Fibroblast of upper back skin (primary cell): ENCODE results near the gene TMEFF2.
"Not testable (repeated sequence)": the region's sequence is repeated elsewhere in the genome, so short reads cannot be mapped to it uniquely, and the experiment has no call there.

Experiments used
- DNase-seq: peaks from one replicate; pipeline ENCODE4 v3.0.0-alpha.2; 2013

Gene TMEFF2

DNA sequence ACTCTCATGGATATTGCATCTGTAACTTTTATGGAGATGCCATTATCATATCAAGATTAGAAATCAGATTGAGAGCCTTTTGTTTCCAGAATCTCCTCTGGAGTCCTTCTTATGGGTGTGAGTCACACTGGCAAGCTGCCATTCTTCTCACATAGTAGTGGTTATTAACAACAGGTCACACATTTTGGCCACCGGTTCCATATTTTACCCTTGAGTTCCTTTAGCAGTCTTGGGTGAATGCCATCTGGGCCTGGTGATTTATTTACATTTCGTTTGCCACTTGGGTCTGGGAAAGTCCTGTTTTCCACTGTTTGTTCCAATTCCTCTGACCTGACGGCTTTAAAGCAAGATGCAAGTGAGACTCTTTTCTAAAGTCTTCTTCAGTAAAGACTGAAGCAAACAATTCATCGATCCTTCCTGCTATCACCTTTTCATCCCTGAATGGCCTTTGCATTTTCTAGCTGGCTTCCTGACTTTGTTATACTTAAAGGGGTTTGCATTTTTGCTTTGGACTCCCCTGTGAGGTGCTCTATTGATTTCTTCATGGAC is 267.3 kb downstream of the TMEFF2 start:
- peak; percentile 87 for DNase-seq

DNA sequence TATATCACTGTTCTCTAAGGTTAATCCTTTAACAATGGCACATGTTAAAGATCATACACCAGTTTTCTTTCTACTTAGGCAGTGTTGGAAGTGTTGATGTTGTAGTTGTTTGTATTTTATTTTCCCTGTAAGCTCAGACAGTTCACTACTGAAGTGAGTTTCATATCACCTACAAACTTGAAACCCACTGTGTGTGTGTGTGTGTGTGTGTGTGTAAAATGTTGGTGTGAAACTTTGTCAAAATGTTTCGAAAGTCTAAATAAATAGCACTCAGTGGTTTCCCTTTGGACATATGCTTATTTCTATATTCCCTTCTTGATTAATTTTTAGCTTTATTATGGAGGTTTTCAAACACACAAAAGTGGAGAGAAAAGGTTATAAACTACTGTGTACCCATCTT is 268.1 kb downstream of the TMEFF2 start:
- DNase-seq: no peak

DNA sequence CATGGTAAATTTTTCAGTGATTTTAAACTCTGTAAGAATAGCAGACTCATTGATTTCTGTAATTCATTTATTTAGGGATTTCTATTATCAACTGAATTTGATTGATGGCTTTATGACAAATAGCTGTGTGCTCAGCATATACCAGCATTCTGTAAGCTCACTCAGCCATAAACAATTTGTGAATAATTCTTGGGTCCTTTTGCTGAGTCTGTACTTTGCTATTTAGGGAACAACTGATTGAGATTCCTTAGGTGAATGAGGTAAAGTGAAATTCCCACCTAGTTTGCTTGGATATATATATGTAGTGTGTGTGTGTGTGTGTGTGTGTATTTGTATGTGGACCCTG is 271.1 kb downstream of the TMEFF2 start:
- no peak for DNase-seq

DNA sequence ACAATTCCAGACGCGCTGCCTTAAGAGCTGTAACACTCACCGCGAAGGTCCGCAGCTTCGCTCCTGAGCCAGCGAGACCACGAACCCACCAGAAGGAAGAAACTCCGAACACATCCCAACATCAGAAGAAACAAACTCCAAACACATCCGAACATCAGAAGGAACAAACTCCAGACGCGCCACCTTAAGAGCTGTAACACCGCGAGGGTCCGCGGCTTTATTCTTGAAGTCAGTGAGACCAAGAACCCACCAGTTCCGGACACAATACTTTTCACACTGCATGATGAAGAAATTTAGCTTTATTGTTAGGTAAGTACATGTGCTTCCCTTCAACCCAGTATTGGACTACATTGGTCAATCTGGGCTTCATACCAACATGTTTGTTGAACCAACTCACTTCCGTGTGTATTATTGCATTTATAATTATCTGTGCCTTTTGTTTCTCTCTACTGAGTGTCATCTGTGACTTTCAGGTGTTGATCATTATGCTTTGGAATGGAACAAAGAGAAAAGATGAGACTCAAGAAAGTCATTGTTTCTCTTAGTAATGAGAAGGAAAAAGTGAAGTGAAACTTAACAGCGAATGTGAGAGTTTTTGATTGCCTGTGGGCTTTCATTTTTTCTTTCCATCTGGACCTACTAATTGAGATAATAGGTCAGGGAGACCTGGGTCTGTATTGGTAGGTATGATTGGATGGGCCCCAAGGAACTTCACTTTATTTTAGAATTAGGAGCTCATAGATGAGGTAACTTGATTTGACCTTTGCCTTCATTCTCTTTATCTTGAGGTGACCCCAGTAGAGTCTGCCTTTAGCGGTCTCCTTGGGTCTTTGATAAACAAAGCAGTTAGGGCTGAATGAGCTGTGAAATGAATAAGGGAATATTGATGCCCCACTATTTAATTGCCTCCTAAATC is 271.7 kb downstream of the TMEFF2 start:
- no peak for DNase-seq

DNA sequence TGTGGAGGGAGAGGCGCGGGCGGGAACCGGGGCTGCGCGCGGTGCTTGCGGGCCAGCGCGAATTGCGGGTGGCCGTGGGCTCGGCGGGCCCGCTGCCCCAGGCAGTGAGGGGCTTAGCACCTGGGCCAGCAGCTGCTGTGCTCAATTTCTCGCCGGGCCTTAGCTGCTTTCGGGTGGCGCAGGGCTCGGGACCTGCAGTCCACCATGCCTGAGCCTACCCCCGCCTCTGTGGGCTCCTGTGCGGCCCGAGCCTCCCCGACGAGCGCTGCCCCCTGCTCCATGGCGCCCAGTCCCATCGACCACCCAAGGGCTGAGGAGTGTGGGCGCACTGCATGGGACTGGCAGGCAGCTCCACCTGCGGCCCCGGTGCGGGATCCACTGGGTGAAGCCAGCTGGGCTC is 273.1 kb downstream of the TMEFF2 start:
- not testable (repeated sequence) for DNase-seq

DNA sequence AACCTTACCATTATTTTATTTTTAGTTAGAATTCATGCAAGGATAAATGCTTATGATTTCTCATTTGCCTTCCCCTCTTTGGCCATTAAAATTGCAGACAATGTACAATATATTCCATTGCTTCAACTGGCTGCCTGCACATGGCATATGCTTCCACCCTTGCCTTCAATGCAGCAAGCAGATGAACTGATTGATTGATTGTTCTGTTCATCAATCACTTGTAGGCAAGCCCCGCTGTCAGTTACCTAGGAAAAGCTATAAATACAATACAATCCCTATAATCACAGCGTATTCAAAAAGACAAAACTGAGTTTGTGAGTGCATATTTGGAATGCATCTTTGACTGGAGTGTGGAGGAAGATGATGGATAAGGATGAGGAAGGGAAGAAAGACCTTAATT is 274.2 kb downstream of the TMEFF2 start:
- DNase-seq: no peak

DNA sequence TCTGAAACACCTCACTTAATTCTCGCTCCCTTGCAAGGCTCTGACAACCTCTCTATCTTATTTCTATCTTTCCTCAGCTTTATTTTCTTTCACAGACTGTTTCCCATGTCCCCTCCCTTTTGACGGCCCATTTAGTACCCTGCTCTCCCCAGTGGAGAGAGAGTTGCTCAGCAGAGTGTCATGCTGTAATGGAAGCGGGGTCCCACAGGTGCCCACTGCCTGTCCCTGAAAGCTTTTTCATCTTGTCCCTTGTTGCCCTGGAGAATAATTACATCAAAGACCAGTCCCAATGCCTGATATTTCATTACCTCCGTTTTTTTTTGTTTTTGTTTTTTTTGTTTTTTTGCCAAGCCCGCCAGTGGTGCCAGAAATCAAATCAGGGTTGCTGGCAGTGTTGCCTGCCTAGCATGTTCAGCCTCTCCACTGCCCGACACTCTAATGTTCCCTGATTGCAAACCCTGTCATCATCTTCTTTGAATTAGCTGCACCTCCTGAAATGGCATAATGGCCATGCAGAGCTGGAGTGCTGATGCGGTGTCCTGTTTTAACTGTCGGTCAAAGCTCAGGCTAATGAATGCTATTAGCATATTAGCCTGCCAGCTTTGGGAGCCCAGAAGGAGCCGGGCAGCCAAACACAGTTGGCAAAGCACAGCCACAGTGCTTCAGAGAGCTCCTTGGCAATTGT is 276.6 kb downstream of the TMEFF2 start:
- no peak for DNase-seq

DNA sequence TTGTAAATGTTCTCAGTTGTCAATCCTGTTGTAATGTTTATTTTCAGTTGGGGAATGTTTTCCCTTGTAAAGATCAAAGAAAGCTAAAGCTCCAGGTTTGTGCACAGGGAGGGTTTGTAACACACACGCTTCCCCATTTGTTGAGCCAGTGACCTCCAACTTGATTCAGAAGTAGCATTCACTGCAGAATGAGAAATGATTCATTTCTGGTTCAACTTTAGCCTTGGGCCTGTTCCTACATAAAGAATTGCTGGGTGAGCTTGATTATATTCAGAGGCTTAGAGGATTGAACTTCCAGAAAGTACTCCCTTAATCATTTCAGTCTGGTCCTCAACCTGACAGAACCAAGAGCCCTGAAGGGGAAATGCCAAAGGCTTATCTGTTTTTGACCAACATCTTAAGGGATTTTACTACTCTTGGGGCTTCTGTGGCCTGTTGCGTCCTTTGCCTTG is 277.3 kb downstream of the TMEFF2 start:
- no peak for DNase-seq

DNA sequence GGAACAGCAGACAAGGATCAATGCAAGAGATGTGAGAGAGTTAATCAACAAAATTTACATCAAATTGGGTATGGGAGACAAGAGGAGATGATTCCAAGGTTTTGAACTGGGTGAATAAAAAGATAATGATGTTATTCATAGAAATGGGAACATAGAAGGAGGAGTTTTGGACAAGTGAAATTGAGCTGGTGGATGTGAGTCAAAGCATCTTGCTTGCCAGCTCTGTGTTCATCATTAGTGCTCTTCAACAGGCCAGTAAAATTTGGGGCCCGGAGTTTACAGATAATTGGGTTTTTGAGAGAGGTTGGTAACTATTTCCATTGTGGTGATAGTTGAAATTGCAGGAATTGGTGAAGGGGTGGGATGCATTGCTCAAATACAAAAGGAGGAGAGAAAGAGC is 277.9 kb downstream of the TMEFF2 start:
- no peak for DNase-seq

DNA sequence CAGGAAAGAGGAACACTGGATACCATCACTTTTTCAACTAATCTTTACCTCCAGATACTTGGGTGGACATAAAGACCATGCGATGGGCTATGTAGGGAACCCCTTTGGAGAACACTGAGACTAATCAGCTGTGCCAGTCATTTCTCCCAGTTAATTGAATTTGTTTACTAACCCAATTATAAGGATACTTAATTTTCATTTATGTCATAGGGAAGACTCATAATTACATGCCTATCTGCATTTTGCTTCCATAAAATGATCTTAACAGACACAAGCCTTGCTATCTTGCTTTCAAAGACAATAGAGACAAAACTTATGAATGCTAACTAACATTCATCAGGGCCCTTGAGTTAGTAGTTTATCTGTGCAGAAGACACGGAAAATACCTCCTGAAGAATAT is 279.0 kb downstream of the TMEFF2 start:
- no peak for DNase-seq

DNA sequence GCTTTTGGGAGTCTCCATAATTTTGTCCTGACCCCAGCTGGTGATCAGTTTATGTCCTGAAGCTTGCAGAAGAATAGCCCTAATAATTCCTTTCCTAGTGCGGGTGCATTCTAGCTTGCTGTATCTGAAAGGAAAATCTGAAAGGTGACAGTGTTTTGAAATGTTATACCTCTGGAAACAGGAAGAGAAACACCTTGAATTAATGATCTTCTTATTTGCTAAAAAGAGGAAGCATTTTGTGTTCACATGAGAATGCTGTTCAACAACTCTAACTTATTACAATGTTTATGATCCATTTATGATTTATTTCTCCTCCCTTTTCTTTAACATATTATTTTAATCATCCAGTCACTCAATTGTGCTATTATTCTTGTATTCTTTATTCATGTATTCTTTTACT is 280.9 kb downstream of the TMEFF2 start:
- no peak for DNase-seq

DNA sequence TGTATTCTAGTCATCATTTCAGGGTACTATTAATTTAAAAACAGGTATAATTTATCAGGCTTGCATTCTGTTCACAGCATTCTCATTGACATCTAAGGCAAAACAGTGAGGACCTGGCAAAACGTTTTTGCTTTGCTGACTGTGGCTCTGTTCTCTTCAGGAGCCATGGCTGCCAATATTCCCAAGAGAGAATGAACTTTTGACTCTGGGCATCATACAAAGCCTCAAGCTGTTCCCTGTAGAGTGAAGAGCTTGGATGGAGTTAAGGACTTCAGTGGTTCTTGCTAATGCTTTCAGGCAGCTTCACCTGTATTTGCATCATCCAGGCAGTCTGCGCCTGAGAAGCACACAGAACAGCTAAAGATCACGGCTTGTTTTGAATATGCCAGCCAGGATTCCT is 282.0 kb downstream of the TMEFF2 start:
- no peak for DNase-seq

DNA sequence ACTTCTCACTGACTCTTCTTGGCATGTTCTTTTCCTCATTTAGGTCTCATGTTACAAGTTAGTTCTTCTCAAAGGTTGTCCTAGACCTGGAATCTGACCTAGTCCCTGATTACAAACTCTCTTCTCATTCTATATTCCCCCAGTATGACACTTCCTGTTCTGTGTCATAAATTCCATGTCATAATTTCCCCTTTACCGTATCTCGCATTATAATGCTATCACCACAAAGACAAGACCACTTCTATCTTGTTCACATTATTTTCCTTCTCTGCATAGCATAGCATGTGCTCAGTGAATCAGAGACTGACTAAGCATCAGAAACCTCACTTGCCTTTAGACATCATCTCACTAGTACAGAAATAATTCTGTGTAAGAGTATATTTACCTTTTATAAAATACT is 284.2 kb downstream of the TMEFF2 start:
- peak; percentile 69 for DNase-seq

DNA sequence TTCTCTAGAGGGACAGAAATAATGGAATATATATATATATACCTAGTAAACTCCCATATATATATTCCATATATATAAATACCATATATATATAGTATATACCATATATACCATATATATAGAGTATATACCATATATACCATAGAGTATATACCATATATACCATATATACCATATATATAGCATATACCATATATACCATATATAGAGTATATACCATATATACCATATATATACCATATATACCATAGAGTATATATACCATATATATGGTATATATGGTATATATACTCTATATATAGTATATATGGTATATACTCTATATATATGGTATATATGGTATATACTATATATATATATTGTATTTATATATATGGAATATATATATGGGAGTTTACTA is 285.9 kb downstream of the TMEFF2 start:
- no peak for DNase-seq

DNA sequence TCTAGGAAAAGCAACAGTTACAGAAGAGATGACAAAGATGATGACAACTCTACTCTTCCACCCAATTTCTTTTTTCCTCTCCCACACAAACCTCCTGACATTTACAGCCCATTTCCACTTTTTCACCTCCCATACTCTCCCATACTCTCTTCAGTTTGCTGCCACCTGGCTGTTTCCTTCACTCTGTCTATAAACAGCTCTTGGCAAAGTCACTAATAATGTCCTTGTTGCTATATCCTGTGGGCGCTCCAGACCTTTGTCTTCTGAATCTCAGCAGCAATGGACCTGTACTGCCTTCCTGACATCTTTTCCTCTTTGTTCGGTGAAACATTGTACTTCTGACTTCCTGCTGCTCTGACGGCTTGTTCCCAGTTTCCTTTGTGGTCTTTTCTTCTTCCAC is 287.2 kb downstream of the TMEFF2 start:
- no peak for DNase-seq

DNA sequence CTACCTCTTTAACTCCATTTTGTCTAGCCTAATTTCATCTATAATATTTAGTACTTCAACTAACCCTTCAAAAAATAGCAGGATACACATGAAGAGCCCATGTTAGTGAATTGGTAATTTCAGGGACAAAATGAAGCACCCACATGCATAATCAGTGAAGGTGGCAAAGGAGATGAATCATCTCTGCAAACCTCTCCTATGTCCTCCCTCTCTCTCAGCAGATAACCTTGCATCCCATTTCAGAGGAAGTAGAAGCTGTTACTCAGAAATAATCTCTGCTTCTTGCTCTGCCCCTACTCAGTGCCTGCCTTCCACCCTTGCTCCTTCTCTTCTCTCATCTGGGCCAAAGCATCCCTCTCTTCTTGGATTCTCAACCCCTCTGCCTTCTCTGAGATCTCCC is 287.6 kb downstream of the TMEFF2 start:
- no peak for DNase-seq

DNA sequence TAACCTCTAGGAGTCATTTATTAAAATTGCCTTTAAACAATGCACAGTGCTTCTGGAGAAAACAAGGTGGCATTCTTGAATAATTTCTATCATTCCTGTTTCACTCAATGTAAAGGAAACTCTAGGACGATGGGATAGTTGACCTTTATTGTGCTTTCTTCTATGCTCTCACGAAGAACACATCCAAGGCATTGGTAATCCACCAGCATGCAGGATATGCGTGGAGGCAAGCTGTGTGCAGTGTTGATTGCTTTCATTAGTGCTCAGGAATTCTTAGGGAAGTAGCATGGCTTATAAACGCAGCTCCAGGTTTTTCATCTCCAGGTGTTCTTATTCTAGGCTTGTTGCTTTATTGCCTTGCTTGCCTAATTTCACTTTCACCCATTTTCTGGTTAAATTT is 289.4 kb downstream of the TMEFF2 start:
- DNase-seq: no peak

DNA sequence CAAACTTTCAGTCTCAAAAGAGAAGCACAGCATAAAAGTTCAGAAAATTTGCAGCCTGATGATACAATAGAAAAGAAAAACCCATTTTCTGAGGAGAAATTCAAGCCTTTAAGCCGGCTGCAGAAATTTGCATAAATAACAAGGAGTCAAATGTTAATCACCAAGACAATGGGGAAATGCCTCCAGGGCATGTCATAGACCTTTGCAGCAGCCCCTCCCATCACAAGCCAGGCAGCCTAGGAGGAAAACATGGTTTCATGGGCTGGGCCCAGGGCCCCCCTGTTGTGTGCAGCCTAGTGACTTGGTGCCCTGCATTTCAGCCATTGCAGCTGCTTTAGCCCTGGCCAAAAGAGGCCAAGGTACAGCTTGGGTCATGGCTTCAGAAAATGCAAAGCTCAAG is 293.7 kb downstream of the TMEFF2 start:
- no peak for DNase-seq

DNA sequence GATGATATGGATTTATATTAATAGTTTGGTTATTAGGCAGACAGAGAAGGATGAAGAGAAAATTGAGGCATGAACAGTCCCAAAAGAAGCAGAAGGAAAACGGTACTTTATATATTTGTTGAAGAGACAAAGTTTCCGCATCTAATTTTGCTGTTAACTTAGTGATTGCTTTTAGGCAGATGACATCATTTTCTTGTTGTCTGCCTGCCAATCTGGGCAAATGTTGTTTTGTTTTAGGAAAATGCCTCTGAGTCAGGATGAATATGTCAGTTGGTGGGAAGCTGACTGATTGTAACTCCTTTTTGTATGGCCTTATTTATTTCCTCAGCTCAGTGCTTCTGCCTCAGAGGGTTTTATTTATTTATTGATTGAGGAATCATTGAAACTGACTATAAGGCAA is 295.3 kb downstream of the TMEFF2 start:
- peak; percentile 75 for DNase-seq
